B cell (primary cell): ENCODE measurements around the gene CCDC194.
"Not testable (repeated sequence)": the region's sequence is repeated elsewhere in the genome, so short reads cannot be mapped to it uniquely, and the experiment has no call there.

Experiments used
- EZH2 ChIP-seq: IDR thresholded peaks from 2 replicates; pipeline ENCODE4 v1.6.1; 2012; ENCODE audit warnings: borderline replicate concordance, low read depth, mild to moderate bottlenecking, moderate library complexity, low read length; ENCODE audit not compliant: insufficient read depth, poor library complexity, severe bottlenecking
- TF ChIP-seq, protein P1 (sequence below): fragments of 200-600 bp; IDR thresholded peaks from one replicate; pipeline ENCODE4 v1.8.0; 2022; ENCODE audit warnings: antibody characterized with exemption, mild to moderate bottlenecking

DNA sequence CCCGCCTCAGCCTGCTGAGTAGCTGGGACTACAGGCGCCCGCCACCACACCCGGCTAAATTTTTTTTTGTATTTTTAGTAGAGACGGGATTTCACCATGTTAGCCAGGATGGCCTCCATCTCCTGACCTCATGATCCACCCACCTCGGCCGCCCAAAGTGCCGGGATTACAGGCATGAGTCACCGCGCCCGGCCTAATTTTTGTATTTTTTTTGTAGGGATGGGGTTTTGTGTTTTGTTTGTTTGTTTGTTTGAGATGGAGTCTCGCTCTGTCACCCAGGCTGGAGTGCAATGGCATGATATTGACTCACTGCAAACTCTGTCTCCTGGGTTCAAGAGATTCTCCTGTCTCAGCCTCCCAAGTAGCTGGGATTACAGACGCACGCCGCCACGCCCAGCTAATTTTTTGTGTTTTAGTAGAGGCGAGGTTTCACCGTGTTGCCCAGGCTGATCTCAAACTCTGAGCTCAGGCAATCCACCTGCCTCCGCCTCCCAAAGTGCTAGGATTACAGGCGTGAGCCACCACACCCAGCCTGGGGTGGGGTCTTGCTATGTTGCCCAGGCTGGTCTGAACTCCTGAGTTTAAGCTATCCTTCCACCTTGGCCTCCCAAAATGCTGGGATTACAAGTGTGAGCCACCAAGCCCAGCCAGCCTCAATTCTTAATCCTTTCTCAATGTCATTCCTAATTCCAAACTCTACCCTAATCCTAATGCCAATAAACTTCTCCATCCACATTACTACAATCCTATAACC lies 30.0 kb downstream of the CCDC194 start:
- TF ChIP-seq, protein P1, sequence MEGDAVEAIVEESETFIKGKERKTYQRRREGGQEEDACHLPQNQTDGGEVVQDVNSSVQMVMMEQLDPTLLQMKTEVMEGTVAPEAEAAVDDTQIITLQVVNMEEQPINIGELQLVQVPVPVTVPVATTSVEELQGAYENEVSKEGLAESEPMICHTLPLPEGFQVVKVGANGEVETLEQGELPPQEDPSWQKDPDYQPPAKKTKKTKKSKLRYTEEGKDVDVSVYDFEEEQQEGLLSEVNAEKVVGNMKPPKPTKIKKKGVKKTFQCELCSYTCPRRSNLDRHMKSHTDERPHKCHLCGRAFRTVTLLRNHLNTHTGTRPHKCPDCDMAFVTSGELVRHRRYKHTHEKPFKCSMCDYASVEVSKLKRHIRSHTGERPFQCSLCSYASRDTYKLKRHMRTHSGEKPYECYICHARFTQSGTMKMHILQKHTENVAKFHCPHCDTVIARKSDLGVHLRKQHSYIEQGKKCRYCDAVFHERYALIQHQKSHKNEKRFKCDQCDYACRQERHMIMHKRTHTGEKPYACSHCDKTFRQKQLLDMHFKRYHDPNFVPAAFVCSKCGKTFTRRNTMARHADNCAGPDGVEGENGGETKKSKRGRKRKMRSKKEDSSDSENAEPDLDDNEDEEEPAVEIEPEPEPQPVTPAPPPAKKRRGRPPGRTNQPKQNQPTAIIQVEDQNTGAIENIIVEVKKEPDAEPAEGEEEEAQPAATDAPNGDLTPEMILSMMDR = not testable (repeated sequence)
- TF ChIP-seq EZH2 = not testable (repeated sequence)
